Panc1 (cell line): ENCODE results near the gene IFT27.

Experiments used
- CTCF ChIP-seq: fragments of 450-650 bp; IDR thresholded peaks from 2 replicates; pipeline ENCODE4 v1.5.1; 2017; ENCODE audit warnings: mild to moderate bottlenecking
- POLR2AphosphoS5 ChIP-seq: IDR thresholded peaks from 2 replicates; pipeline ENCODE4 v1.6.1; 2012; ENCODE audit warnings: mild to moderate bottlenecking, low read depth, low read length, moderate library complexity

- TF ChIP-seq CTCF (no peak), POLR2AphosphoS5 (no peak)
Measured at GRCh38 chr22:36819112-36819511, 43.2 kb upstream of the IFT27 start.
